Endothelial cell of umbilical vein (primary cell): Measurements from ENCODE around the gene NCLN. TPM values are rescaled to one million over a fixed set of nuclear protein-coding genes. Genes with fewer than 3 reads are reported as not detected.

Experiments
- BruUV-seq: library from RNA; stranded (reverse); fragments of 400-500 nt; replicated peaks from 2 replicates; lab custom pipeline; 2021; lab: Mats Ljungman, UMichigan
- CTCF ChIA-PET: fragments of 300-600, 350-600 bp; sonication (Branson Sonifier 250); formaldehyde crosslinking; loops from one replicate; lab custom pipeline; 2021; ENCODE audit warnings: antibody characterized with exemption, inconsistent platforms; lab: Charles Lee
- POLR2A ChIA-PET: fragments of 300-600, 350-600 bp; sonication (Branson Sonifier 250); formaldehyde crosslinking; loops from one replicate; lab custom pipeline; 2021; ENCODE audit warnings: antibody characterized with exemption, inconsistent platforms; lab: Charles Lee
- DNase-seq: peaks from one replicate; pipeline ENCODE4 v3.0.0-alpha.2; 2011; ENCODE audit warnings: low read depth, low spot score
- FAIRE-seq: peaks from 2 replicates; lab custom pipeline; 2011; peaks lifted over from hg19 to GRCh38; lab: Jason Lieb, UNC
- H2AFZ ChIP-seq: 2 replicates; pipeline ENCODE4 v1.6.0; 2012; ENCODE audit warnings: low read depth, low read length, control low read depth, inconsistent platforms
- H3K27ac ChIP-seq: 2 replicates; pipeline ENCODE4 v1.5.1; 2011; ENCODE audit warnings: low read depth, mild to moderate bottlenecking, control low read depth, low read length, moderate library complexity; ENCODE audit not compliant: insufficient read depth
- H3K27me3 ChIP-seq, 2 experiments: 2 replicates each; pipeline versions ENCODE4 v1.6.0 to v1.6.1; 2011; ENCODE audit warnings: low read length in 2 of 2, mixed read lengths in 1 of 2; ENCODE audit not compliant: control insufficient read depth in 2 of 2, insufficient read depth in 2 of 2
- H3K36me3 ChIP-seq, 2 experiments: 2 replicates in 1 of 2; 3 replicates in 1 of 2; pipeline ENCODE4 v1.5.1; 2011; ENCODE audit warnings: low read length in 2 of 2, mild to moderate bottlenecking in 1 of 2, moderate library complexity in 1 of 2; ENCODE audit not compliant: control insufficient read depth in 2 of 2, insufficient read depth in 2 of 2; ENCODE audit errors: extremely low read depth in 1 of 2
- H3K4me1 ChIP-seq: 3 replicates; pipeline ENCODE4 v1.5.1; 2011; ENCODE audit warnings: mild to moderate bottlenecking, low read length; ENCODE audit not compliant: control insufficient read depth, insufficient read depth; ENCODE audit errors: extremely low read depth
- H3K4me2 ChIP-seq: 2 replicates; pipeline ENCODE4 v1.6.1; 2011; ENCODE audit warnings: low read length, control low read depth, mixed read lengths; ENCODE audit not compliant: insufficient read depth
- H3K4me3 ChIP-seq, 3 experiments: fragments of 200-600 bp in 1 of 3; sonication (generic), shearing (Covaris generic) in 1 of 3; replicated peaks in 1 of 3; 2 replicates each; pipeline ENCODE4 v1.5.1; 2011 to 2016; ENCODE audit warnings: control low read depth in 3 of 3, low read length in 3 of 3, mild to moderate bottlenecking in 2 of 3, inconsistent platforms in 1 of 3, low read depth in 1 of 3, moderate library complexity in 1 of 3; ENCODE audit not compliant: insufficient read depth in 1 of 3
- H3K79me2 ChIP-seq: 2 replicates; pipeline ENCODE4 v1.6.0; 2012; ENCODE audit warnings: low read length, inconsistent platforms; ENCODE audit not compliant: control insufficient read depth, insufficient read depth
- H3K9ac ChIP-seq: replicated peaks from 2 replicates; pipeline ENCODE3; 2011; ENCODE audit warnings: low read length, control low read depth; ENCODE audit not compliant: insufficient read depth; ENCODE audit errors: extremely low read depth
- H3K9me1 ChIP-seq: replicated peaks from 3 replicates; pipeline ENCODE4 v1.6.0; 2011; ENCODE audit warnings: mild to moderate bottlenecking, low read length; ENCODE audit not compliant: control insufficient read depth, insufficient read depth; ENCODE audit errors: extremely low read depth
- H3K9me3 ChIP-seq: replicated peaks from 2 replicates; pipeline ENCODE4 v1.5.1; 2012; ENCODE audit warnings: low read length, inconsistent platforms; ENCODE audit not compliant: control insufficient read depth, insufficient read depth
- H4K20me1 ChIP-seq: replicated peaks from 2 replicates; pipeline ENCODE3; 2011; ENCODE audit warnings: mild to moderate bottlenecking, low read length; ENCODE audit not compliant: control insufficient read depth, insufficient read depth; ENCODE audit errors: extremely low read depth
- EZH2 ChIP-seq: IDR thresholded peaks from 2 replicates; pipeline ENCODE4 v1.6.1; 2012; ENCODE audit warnings: borderline replicate concordance, low read depth, mild to moderate bottlenecking, moderate library complexity, low read length, inconsistent platforms; ENCODE audit not compliant: severe bottlenecking
- FOS ChIP-seq: IDR thresholded peaks from 2 replicates; pipeline ENCODE4 v1.6.1; 2011; ENCODE audit warnings: mild to moderate bottlenecking, low read length, moderate library complexity, borderline replicate concordance; ENCODE audit not compliant: insufficient read depth
- GATA2 ChIP-seq: IDR thresholded peaks from 2 replicates; pipeline ENCODE4 v1.7.0; 2011; ENCODE audit warnings: low read depth, mild to moderate bottlenecking, moderate library complexity, mixed read lengths, low read length; ENCODE audit not compliant: insufficient read length, insufficient read depth
- JUN ChIP-seq: IDR thresholded peaks from 2 replicates; pipeline ENCODE4 v1.6.1; 2011; ENCODE audit warnings: borderline replicate concordance, low read depth; ENCODE audit not compliant: insufficient read length, insufficient read depth
- MYC ChIP-seq: IDR thresholded peaks from one replicate; pipeline ENCODE4 v1.6.1; 2011; ENCODE audit warnings: mild to moderate bottlenecking, low read depth, low read length
- POLR2A ChIP-seq: IDR thresholded peaks from 2 replicates; pipeline ENCODE4 v1.6.1; 2012; ENCODE audit warnings: low read depth, mild to moderate bottlenecking, control low read depth, low read length
- POLR2AphosphoS5 ChIP-seq: IDR thresholded peaks from 2 replicates; pipeline ENCODE4 v1.6.1; 2012; ENCODE audit warnings: low read depth, mild to moderate bottlenecking, control low read depth, low read length, moderate library complexity; ENCODE audit not compliant: insufficient read depth
- dilution Hi-C: fragments of 300-500 bp; cut with MboI; formaldehyde crosslinking; loops from one replicate; pipeline ENCODE4 v1.15.0; 2019; ENCODE audit warnings: low sequenced_read_pairs; ENCODE audit not compliant: extremely low pct_ligation_motif_present
- intact Hi-C: fragments of 100-400 bp; cut with micrococcal nuclease; formaldehyde crosslinking; loops from one replicate; pipeline ENCODE4 v1.10.0; 2022
- polyA plus RNA-seq, 4 experiments: library from polyadenylated mRNA; depleted of rRNA in 3 of 4; stranded (reverse) in 3 of 4; unstranded in 1 of 4; fragments of >200 nt; gene quantifications; 2 replicates each; pipeline versions ENCODE4 v1.2.1 to v1.2.3, GENCODE V29; 2011 to 2012; ENCODE audit warnings: missing spikeins in 1 of 4
- total RNA-seq: library from RNA; stranded (reverse); gene quantifications from 2 replicates; pipeline ENCODE4 v1.2.3, GENCODE V29; 2021
- TF ChIP-seq, protein P1 (sequence below): IDR thresholded peaks from 2 replicates; pipeline ENCODE4 v1.6.1; 2011; ENCODE audit not compliant: insufficient read depth, insufficient read length
- TF ChIP-seq, protein P2 (sequence below), 2 donors: IDR thresholded peaks; 1 replicate in 1 of 2; 2 replicates in 1 of 2; pipeline ENCODE4 v1.5.1; 2011; ENCODE audit warnings: low read length in 2 of 2, mild to moderate bottlenecking in 2 of 2, moderate library complexity in 2 of 2, control low read depth in 1 of 2, inconsistent platforms in 1 of 2, low read depth in 1 of 2; ENCODE audit not compliant: insufficient read depth in 1 of 2; ENCODE audit errors: extremely low read depth in 1 of 2

The NCLN gene
- total and polyA plus RNA-seq, 2 donors (not counting 3 experiments of a cell fraction or from before 2014, with no cell fraction given): 97.2 to 102 TPM

DNA sequence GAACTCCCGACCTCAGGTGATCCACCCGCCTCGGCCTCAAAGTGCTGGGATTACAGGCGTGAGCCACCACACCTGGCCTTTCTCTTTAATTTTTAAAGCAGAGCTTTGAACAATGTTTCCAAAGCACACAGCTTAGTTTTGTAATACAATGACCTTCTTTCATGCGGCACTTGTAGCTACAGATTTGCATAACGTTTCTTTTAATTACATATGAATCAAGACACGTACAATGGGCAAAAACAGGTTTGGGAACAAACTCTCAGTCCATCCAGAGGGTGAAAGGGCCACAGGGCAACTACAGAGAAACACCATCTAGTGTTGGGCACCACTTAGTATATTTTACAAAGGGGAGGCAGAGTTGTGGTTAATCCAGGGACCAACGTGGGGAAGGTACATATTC lies 26.2 kb upstream of the NCLN start:
- Histone ChIP-seq H3K9me3 (no peaks in the 10 kb centered on the region), H4K20me1 (no peaks in the 10 kb centered on the region), H3K36me3 (no peaks in the 10 kb centered on the region), H3K4me1 (peaks cover 16% of the 10 kb centered on the region), H3K27ac (no peak overlapping the region), H3K4me3 (no peak overlapping the region), H3K9me1 (no peaks in the 10 kb centered on the region), H3K4me2 (no peak overlapping the region), H2AFZ (no peak overlapping the region), H3K79me2 (no peaks in the 10 kb centered on the region), H3K9ac (no peak overlapping the region), H3K27me3 (no peaks in the 10 kb centered on the region)
- DNase-seq (no peak), FAIRE-seq (no peak)
- ChIA-PET POLR2A (no interaction called here), CTCF (interaction anchor here (1.0 to 10.1 kb wide), 8 partner anchors 13 to 202 kb away, joined by 3 to 177 read pairs (median 5); no protein-coding TSS in a partner anchor)
- intact Hi-C loops (no loop called here), dilution Hi-C loops (no loop called here)
- TF ChIP-seq JUN (no peak), GATA2 (no peak), POLR2A (no peak), EZH2 (no peak), MYC (no peak), POLR2AphosphoS5 (no peak), FOS (no peak)
- TF ChIP-seq, protein P1, sequence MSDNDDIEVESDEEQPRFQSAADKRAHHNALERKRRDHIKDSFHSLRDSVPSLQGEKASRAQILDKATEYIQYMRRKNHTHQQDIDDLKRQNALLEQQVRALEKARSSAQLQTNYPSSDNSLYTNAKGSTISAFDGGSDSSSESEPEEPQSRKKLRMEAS: no peak
- TF ChIP-seq, protein P2, sequence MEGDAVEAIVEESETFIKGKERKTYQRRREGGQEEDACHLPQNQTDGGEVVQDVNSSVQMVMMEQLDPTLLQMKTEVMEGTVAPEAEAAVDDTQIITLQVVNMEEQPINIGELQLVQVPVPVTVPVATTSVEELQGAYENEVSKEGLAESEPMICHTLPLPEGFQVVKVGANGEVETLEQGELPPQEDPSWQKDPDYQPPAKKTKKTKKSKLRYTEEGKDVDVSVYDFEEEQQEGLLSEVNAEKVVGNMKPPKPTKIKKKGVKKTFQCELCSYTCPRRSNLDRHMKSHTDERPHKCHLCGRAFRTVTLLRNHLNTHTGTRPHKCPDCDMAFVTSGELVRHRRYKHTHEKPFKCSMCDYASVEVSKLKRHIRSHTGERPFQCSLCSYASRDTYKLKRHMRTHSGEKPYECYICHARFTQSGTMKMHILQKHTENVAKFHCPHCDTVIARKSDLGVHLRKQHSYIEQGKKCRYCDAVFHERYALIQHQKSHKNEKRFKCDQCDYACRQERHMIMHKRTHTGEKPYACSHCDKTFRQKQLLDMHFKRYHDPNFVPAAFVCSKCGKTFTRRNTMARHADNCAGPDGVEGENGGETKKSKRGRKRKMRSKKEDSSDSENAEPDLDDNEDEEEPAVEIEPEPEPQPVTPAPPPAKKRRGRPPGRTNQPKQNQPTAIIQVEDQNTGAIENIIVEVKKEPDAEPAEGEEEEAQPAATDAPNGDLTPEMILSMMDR (IDR thresholded peaks at IDR 0.05; ENCODE audit: extremely low read depth in 1 of 2, insufficient read depth in 1 of 2, low read depth in 1 of 2, low read length in 2 of 2): no peak
- no TSS peak for BruUV-seq
